Panc1 (cell line): Measurements from ENCODE around the gene MUC3A.
"Not testable (repeated sequence)": the region's sequence is repeated elsewhere in the genome, so short reads cannot be mapped to it uniquely, and the experiment has no call there.

Experiments used
- CTCF ChIP-seq: fragments of 450-650 bp; IDR thresholded peaks from 2 replicates; pipeline ENCODE4 v1.5.1; 2017; ENCODE audit warnings: mild to moderate bottlenecking
- POLR2AphosphoS5 ChIP-seq: IDR thresholded peaks from 2 replicates; pipeline ENCODE4 v1.6.1; 2012; ENCODE audit warnings: mild to moderate bottlenecking, low read depth, low read length, moderate library complexity

DNA sequence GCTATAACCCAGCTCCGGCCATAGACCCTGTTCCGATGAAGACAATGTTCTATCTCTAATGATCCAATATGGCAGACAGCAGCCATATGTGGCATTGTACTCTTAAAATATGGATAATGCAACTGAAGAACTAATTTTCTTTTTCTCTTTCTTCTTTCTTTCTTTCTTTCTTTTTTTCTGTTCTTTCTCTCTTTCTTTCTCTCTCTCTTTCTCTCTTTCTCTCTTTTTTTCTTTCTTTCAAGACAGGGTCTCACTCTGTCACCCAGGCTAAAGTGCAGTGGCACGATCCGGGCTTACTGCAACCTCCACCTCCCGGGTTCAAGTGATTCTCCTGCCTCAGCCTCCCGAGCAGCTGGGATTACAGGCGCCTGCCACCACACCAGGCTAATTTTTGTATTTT lies 13.2 kb upstream of the MUC3A start:
- TF ChIP-seq POLR2AphosphoS5, CTCF: not testable (repeated sequence)
